Tibial artery (tissue), 4 donors: ENCODE measurements around the gene IGHMBP2.

Experiments used
- DNase-seq, 2 donors: peaks; one replicate each; pipeline ENCODE4 v3.0.0-alpha.2; 2019
- H3K27ac ChIP-seq, 2 donors: fragments of 200-600 bp; sonication (generic) in 1 of 2; 1 replicate in 1 of 2; 2 replicates in 1 of 2; pipeline ENCODE4 v1.5.1; 2018 to 2019; ENCODE audit warnings: mild to moderate bottlenecking in 1 of 2
- H3K27me3 ChIP-seq, 2 donors: fragments of 200-600 bp; sonication (generic) in 1 of 2; one replicate each; pipeline versions ENCODE4 v1.5.1 to v1.6.0; 2016 to 2019
- H3K36me3 ChIP-seq, 3 donors: fragments of 200-600 bp; sonication (generic) in 2 of 3; one replicate each; pipeline ENCODE4 v1.5.1; 2016 to 2019; ENCODE audit warnings: mild to moderate bottlenecking in 2 of 3
- H3K4me1 ChIP-seq, 4 donors: fragments of 200-600 bp; sonication (generic) in 2 of 4; 1 replicate in 3 of 4; 2 replicates in 1 of 4; pipeline ENCODE4 v1.5.1; 2016 to 2019
- H3K4me3 ChIP-seq, 2 donors: fragments of 200-600 bp; sonication (generic) in 1 of 2; 1 replicate in 1 of 2; 2 replicates in 1 of 2; pipeline ENCODE4 v1.5.1; 2018 to 2019; ENCODE audit warnings: mild to moderate bottlenecking in 2 of 2
- H3K9me3 ChIP-seq, 3 donors: fragments of 200-600 bp; sonication (generic) in 1 of 3; one replicate each; pipeline ENCODE4 v1.5.1; 2016 to 2019
- CTCF ChIP-seq, 2 experiments: fragments of 200-600 bp in 1 of 2; fragments of 450-650 bp in 1 of 2; IDR thresholded peaks; one replicate each; pipeline ENCODE4 v1.5.1; 2017 to 2019; ENCODE audit warnings: antibody characterized with exemption in 2 of 2, mild to moderate bottlenecking in 1 of 2, moderate library complexity in 1 of 2
- intact Hi-C: fragments of 100-400 bp; cut with DNase I; formaldehyde crosslinking; loops from one replicate; pipeline ENCODE4 v1.15.0; 2023; ENCODE audit warnings: low total_unique reads

Gene IGHMBP2

GRCh38 chr11:68929706-68930570, 26.2 kb downstream of the IGHMBP2 start:
- no peak for DNase-seq
- intact Hi-C loops = loop anchor here (10.0 kb wide), 1 partner anchor 75 kb away; no protein-coding TSS in a partner anchor
- peaks cover 0 to 25% (median 12%) of the 10 kb centered on the region in 4 donors for H3K4me1 ChIP-seq
- peaks cover 63 to 98% (median 77%) of the 10 kb centered on the region in 3 donors for H3K36me3 ChIP-seq
- H3K27ac ChIP-seq = no peak overlapping the region
- H3K9me3 ChIP-seq = peaks cover 4 to 10% (median 8%) of the 10 kb centered on the region in 3 donors
- TF ChIP-seq CTCF (IDR thresholded peaks at IDR 0.05) = no peak
- H3K27me3 ChIP-seq = no peaks in the 10 kb centered on the region
- H3K4me3 ChIP-seq = no peak overlapping the region

DNA sequence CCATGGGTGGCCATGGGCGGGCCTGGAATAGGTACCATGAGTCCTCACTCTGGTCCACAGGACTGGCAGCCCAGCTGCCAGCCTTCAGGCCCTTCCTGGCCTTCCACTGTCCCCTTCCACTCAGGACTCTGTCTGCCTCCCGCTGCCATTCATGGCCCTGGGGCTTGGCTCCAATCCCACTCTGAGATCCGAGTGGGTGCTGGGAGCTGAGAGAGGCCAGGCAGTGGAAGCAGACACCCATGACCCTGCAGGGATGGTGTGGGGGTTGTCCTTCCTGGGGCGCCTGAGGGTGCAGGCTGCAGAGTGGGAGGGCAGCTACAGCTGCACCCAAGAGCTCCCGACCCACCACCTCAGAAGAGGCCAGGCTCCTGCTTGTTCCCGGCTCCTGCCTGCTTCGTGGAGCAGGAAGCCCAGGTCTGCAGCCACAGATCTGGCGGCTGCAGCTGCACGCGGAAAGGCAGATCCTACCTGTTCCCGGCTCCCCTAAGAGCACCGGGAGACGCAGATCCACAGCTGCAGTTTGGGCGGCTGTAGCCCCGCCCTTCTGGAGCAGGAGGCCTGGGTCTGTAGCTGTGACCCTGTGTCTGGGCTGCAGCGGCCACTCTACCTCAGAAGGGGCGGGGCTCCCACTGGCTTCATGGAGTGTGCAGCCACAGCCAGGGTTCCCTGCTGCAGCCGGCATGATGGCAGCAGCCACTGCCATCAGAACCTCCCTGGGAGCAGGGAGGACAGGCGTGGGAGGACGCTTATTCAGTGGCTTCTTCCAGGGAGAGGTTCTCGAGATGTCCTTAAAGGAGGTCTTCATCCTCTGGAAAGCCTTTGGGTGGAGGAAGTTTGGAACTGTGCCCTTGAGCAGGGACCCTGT, 27.5 kb downstream of the IGHMBP2 start:
- Histone ChIP-seq H3K9me3 (no peaks in the 10 kb centered on the region), H3K4me3 (no peak overlapping the region), H3K4me1 (peaks cover 0 to 22% (median 11%) of the 10 kb centered on the region in 4 donors), H3K36me3 (peaks cover 62 to 98% (median 78%) of the 10 kb centered on the region in 3 donors), H3K27me3 (no peaks in the 10 kb centered on the region), H3K27ac (no peak overlapping the region)
- intact Hi-C loops = no loop called here
- no peak for DNase-seq
- TF ChIP-seq CTCF (IDR thresholded peaks at IDR 0.05) = no peak

DNA sequence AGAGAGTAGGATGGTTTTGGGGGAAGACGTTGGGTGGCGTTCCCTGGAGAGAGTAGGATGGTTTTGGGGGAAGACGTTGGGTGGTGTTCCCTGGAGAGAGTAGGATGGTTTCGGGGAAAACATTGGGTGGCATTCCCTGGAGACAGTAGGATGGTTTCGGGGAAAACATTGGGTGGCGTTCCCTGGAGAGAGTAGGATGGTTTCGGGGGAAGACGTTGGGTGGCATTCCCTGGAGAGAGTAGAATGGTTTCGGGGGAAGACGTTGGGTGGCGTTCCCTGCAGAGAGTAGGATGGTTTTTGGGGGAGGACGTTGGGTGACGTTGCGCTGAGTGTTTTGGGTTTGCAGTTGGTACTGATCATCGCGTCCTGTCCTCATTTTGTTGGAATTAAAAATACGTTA, 28.2 kb downstream of the IGHMBP2 start:
- intact Hi-C loops = no loop called here
- H3K36me3 ChIP-seq = peaks cover 63 to 98% (median 78%) of the 10 kb centered on the region in 3 donors

GRCh38 chr11:68932358-68932757, 28.7 kb downstream of the IGHMBP2 start:
- no peak for TF ChIP-seq CTCF (IDR thresholded peaks at IDR 0.05)
- DNase-seq = no peak
- no peaks in the 10 kb centered on the region for H3K9me3 ChIP-seq
- no peak overlapping the region for H3K4me3 ChIP-seq
- H3K36me3 ChIP-seq = peaks cover 67 to 100% (median 81%) of the 10 kb centered on the region in 3 donors
- intact Hi-C loops = no loop called here
- no peaks in the 10 kb centered on the region for H3K27me3 ChIP-seq
- peaks cover 0 to 16% (median 9%) of the 10 kb centered on the region in 4 donors for H3K4me1 ChIP-seq
- no peak overlapping the region for H3K27ac ChIP-seq

More for the DNA sequence above, 28.2 kb downstream of the IGHMBP2 start:
- H3K27me3 ChIP-seq = no peaks in the 10 kb centered on the region
- peaks cover 0 to 20% (median 11%) of the 10 kb centered on the region in 4 donors for H3K4me1 ChIP-seq
- no peaks in the 10 kb centered on the region for H3K9me3 ChIP-seq
- no peak for TF ChIP-seq CTCF (IDR thresholded peaks at IDR 0.05)
- DNase-seq = no peak
- no peak overlapping the region for H3K4me3 ChIP-seq
- H3K27ac ChIP-seq = no peak overlapping the region

DNA sequence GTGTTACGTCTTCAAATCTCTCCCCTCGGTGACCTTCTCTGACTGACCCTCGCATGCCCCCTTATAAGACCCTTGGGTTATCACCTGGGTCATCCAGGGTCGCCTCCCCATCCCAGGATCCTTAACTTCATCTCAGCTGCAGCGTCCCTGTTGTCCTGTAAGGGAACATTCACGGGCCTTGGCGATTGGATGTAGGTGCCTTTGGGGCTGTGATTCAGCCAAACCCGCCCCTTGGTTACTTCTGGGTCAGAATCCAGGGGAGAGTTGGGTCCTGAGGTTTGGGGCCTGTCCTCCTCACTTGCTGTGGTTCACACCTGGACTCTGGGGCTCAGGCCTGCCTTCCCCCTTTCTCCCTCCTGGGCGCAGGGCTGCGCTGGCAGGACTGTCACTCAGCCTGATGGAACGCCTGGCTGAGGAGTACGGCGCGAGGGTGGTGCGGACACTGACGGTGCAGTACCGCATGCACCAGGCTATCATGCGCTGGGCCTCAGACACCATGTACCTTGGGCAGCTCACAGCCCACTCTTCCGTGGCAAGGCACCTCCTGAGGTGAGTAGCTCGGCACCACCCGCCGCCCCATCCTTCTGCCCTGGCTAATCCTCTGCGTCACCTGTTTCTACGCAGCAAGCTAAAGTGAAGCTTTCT, 29.4 kb downstream of the IGHMBP2 start:
- DNase-seq = no peak
- Histone ChIP-seq H3K27me3 (no peaks in the 10 kb centered on the region), H3K4me3 (no peak overlapping the region), H3K9me3 (no peaks in the 10 kb centered on the region), H3K36me3 (peaks cover 74 to 100% (median 88%) of the 10 kb centered on the region in 3 donors), H3K27ac (no peak overlapping the region), H3K4me1 (peaks cover 0 to 9% (median 2%) of the 10 kb centered on the region in 4 donors)
- no peak for TF ChIP-seq CTCF (IDR thresholded peaks at IDR 0.05)
- intact Hi-C loops = no loop called here
